GM18520 (cell line): ENCODE results near the gene SNRPA.
"Not testable (repeated sequence)": the region's sequence is repeated elsewhere in the genome, so short reads cannot be mapped to it uniquely, and the experiment has no call there.

Experiments
- ATAC-seq: cut with Tn5 transposase; IDR thresholded peaks from one replicate; pipeline ENCODE4 v1.9.1; 2021; ENCODE audit not compliant: unreplicated experiment

Gene SNRPA

GRCh38 chr19:40800339-40800996, 49.5 kb downstream of the SNRPA start:
- ATAC-seq: no peak

GRCh38 chr19:40800997-40801377, 50.0 kb downstream of the SNRPA start:
- ATAC-seq: no peak

- no peak for ATAC-seq
Measured at GRCh38 chr19:40801426-40802299, 50.7 kb downstream of the SNRPA start.

- ATAC-seq: no peak
Measured at GRCh38 chr19:40802300-40803169, 51.5 kb downstream of the SNRPA start.

- ATAC-seq: no peak
Measured at GRCh38 chr19:40803170-40803856, 52.3 kb downstream of the SNRPA start.

- no peak for ATAC-seq
Measured at GRCh38 chr19:40803857-40804782, 53.1 kb downstream of the SNRPA start.

GRCh38 chr19:40804783-40805242, 53.8 kb downstream of the SNRPA start:
- no peak for ATAC-seq

- ATAC-seq: no peak
Measured at GRCh38 chr19:40805258-40805868, 54.4 kb downstream of the SNRPA start.

- ATAC-seq: no peak
Measured at GRCh38 chr19:40806423-40807146, 55.6 kb downstream of the SNRPA start.

GRCh38 chr19:40807147-40808020, 56.4 kb downstream of the SNRPA start:
- ATAC-seq: no peak

GRCh38 chr19:40808021-40808325, 57.0 kb downstream of the SNRPA start:
- no peak for ATAC-seq

GRCh38 chr19:40808497-40808896, 57.5 kb downstream of the SNRPA start:
- ATAC-seq: no peak

GRCh38 chr19:40809358-40810086, 58.5 kb downstream of the SNRPA start:
- ATAC-seq: no peak

- ATAC-seq: no peak
Measured at GRCh38 chr19:40810160-40810559, 59.2 kb downstream of the SNRPA start.

GRCh38 chr19:40810649-40811408, 59.8 kb downstream of the SNRPA start:
- not testable (repeated sequence) for ATAC-seq
